Sigmoid colon (tissue), 7 donors: ENCODE results near the gene ARHGEF9. TPM values are rescaled to one million over a fixed set of nuclear protein-coding genes. Genes with fewer than 3 reads are reported as not detected.

Experiments used
- DNase-seq: peaks from one replicate; pipeline ENCODE4 v3.0.0-alpha.2; 2019
- H3K27ac ChIP-seq, 4 donors: fragments of 200-600 bp; sonication (generic); one replicate each; pipeline ENCODE4 v1.5.1; 2016 to 2019; ENCODE audit warnings: mild to moderate bottlenecking in 1 of 4
- H3K27me3 ChIP-seq, 3 donors: fragments of 200-600 bp; sonication (generic); one replicate each; pipeline ENCODE4 v1.5.1; 2019; ENCODE audit warnings: mild to moderate bottlenecking in 1 of 3
- H3K36me3 ChIP-seq, 4 donors: fragments of 200-600 bp; sonication (generic); one replicate each; pipeline ENCODE4 v1.5.1; 2016 to 2019
- H3K4me1 ChIP-seq, 4 donors: fragments of 200-600 bp; sonication (generic); one replicate each; pipeline ENCODE4 v1.5.1; 2017 to 2019
- H3K4me3 ChIP-seq, 4 donors: fragments of 200-600 bp; sonication (generic); one replicate each; pipeline ENCODE4 v1.5.1; 2017 to 2019; ENCODE audit warnings: mild to moderate bottlenecking in 2 of 4, moderate library complexity in 1 of 4
- H3K9me3 ChIP-seq, 4 donors: fragments of 200-600 bp in 3 of 4; sonication (generic) in 3 of 4; one replicate each; pipeline versions ENCODE4 v1.5.1 to v1.6.1; 2013 to 2019
- EP300 ChIP-seq, 4 donors: sonication (generic); formaldehyde crosslinking; IDR thresholded peaks; one replicate each; pipeline ENCODE4 v1.6.1; 2017; ENCODE audit warnings: antibody characterized with exemption in 4 of 4
- POLR2A ChIP-seq, 2 donors: fragments of 450-650 bp; IDR thresholded peaks; one replicate each; pipeline ENCODE4 v1.6.1; 2016; ENCODE audit warnings: antibody characterized with exemption in 2 of 2, mild to moderate bottlenecking in 2 of 2, moderate library complexity in 2 of 2
- POLR2AphosphoS5 ChIP-seq, 4 donors: sonication (generic); formaldehyde crosslinking; IDR thresholded peaks; one replicate each; pipeline ENCODE4 v1.6.1; 2017; ENCODE audit warnings: antibody characterized with exemption in 4 of 4
- WGBS, 2 donors: extraction: QIAGEN DNeasy Blood & Tissue Kit; methylation state at CpG; one replicate each; pipeline ENCODE4 v1.1.7; 2013; 5-methylcytosine and 5-hydroxymethylcytosine counted together
- intact Hi-C: fragments of 100-400 bp; cut with DNase I; formaldehyde crosslinking; loops from one replicate; pipeline ENCODE4 v1.15.1; 2023
- polyA plus RNA-seq, 3 donors: library from polyadenylated mRNA; stranded (reverse); fragments of 200-250 nt; gene quantifications; one replicate each; pipeline ENCODE4 v1.2.3, GENCODE V29; 2013
- total RNA-seq, 4 donors: library from RNA; depleted of rRNA; stranded (reverse); fragments of >200 nt; gene quantifications; one replicate each; pipeline ENCODE4 v1.1.0, GENCODE V29; 2016
- TF ChIP-seq, protein P1 (sequence below), 4 experiments: fragments of 450-650 bp in 3 of 4; fragments of 200-600 bp in 1 of 4; IDR thresholded peaks; one replicate each; pipeline ENCODE4 v1.5.1; 2016 to 2019; ENCODE audit warnings: antibody characterized with exemption in 4 of 4, mild to moderate bottlenecking in 3 of 4, moderate library complexity in 2 of 4
- donor health status: healthy with polysubstance abuse.
- donor health status: Bipolar disorder and iron deficiency.
- donor health status: healthy.

Gene ARHGEF9
- total and polyA plus RNA-seq, 7 donors = 7.6 to 46.8 (median 28.8) TPM

DNA sequence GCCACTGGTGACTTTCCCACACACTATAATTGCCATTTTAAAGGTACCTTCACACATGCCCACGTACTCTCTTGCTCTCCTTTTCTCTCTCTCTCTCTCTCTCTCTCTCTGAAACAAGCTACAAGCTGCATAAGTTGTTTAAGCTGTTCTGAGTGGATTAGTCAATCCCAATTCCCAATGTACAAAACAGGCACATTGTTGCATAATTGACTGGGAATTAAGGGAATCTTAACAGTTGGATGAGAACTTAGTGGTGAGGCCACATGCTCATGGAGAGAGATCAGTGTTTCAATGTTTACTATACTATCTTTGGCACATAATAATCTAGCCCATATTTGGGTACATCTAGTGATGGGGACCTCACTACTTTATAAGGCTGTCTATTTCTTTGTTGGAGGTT is 123.3 kb downstream of the ARHGEF9 start:
- H3K9me3 ChIP-seq = no peaks in the 10 kb centered on the region
- intact Hi-C loops = no loop called here
- no peak overlapping the region for H3K4me3 ChIP-seq
- H3K4me1 ChIP-seq = peaks cover 0 to 24% (median 12%) of the 10 kb centered on the region in 4 donors
- no peaks in the 10 kb centered on the region for H3K27me3 ChIP-seq
- 91% methylated on average over 1 of the region's 1 CpG for WGBS, 2 donors
- TF ChIP-seq, protein P1, sequence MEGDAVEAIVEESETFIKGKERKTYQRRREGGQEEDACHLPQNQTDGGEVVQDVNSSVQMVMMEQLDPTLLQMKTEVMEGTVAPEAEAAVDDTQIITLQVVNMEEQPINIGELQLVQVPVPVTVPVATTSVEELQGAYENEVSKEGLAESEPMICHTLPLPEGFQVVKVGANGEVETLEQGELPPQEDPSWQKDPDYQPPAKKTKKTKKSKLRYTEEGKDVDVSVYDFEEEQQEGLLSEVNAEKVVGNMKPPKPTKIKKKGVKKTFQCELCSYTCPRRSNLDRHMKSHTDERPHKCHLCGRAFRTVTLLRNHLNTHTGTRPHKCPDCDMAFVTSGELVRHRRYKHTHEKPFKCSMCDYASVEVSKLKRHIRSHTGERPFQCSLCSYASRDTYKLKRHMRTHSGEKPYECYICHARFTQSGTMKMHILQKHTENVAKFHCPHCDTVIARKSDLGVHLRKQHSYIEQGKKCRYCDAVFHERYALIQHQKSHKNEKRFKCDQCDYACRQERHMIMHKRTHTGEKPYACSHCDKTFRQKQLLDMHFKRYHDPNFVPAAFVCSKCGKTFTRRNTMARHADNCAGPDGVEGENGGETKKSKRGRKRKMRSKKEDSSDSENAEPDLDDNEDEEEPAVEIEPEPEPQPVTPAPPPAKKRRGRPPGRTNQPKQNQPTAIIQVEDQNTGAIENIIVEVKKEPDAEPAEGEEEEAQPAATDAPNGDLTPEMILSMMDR (IDR thresholded peaks at IDR 0.05) = no peak
- TF ChIP-seq POLR2A (IDR thresholded peaks at IDR 0.05) (no peak), POLR2AphosphoS5 (IDR thresholded peaks at IDR 0.05) (no peak)
- peak overlapping the region in 2 of 4 donors; percentile 19 to 35 for H3K27ac ChIP-seq
- peaks cover 0 to 6% (median 0%) of the 10 kb centered on the region in 4 donors for H3K36me3 ChIP-seq
- no peak for DNase-seq

DNA sequence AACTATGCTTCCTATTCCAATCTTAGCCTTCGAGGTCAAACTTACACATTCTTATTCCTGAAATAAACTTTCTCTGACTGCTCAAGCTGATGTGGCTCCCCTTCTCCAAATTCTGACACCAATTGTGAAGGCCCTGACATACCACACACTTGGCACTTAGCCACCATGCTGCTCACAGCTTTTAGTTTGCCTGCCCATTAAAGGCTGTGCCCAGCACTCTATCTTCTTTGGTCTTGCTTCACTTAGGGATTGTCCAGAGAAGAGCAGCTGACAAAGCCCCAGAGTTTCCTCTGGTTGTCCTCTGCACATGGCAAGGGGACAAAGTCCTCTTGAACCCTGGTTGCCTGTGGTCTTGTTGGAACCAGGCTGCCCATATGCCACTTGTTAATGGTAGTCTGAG is 126.1 kb downstream of the ARHGEF9 start:
- H3K4me1 ChIP-seq = peaks cover 0 to 24% (median 12%) of the 10 kb centered on the region in 4 donors
- WGBS, 2 donors = 94% methylated on average over 1 of the region's 1 CpG
- H3K9me3 ChIP-seq = no peaks in the 10 kb centered on the region
- peaks cover 0 to 11% (median 0%) of the 10 kb centered on the region in 4 donors for H3K36me3 ChIP-seq
- intact Hi-C loops = no loop called here
- H3K27ac ChIP-seq = peak overlapping the region in 3 of 4 donors; percentile 8 to 57 (median 50)
- no peak for DNase-seq
- TF ChIP-seq POLR2A (IDR thresholded peaks at IDR 0.05) (no peak), POLR2AphosphoS5 (IDR thresholded peaks at IDR 0.05) (no peak), EP300 (IDR thresholded peaks at IDR 0.05) (no peak)
- TF ChIP-seq, protein P1 (IDR thresholded peaks at IDR 0.05) = no peak
- H3K27me3 ChIP-seq = no peaks in the 10 kb centered on the region
- no peak overlapping the region for H3K4me3 ChIP-seq

DNA sequence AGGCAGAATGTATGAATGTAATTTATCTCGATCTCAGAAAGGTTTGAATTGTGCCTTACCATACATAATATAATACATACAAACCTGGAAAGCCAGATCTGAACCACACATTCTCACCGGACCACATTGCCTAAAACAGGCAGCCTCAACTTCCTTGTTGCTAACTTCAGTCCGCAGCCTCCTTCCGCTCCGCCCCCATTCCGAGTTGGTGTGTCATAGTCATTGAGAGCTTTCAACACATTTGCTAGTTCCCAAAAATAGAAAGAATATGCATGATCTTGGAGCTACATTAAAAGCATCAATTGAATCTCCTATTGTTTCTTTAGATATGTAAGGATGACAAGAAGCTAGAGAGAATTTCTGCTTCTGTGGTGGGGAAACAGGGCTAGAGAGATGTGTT is 127.2 kb downstream of the ARHGEF9 start:
- no peak for DNase-seq
- Histone ChIP-seq H3K9me3 (no peaks in the 10 kb centered on the region), H3K36me3 (peaks cover 0 to 15% (median 0%) of the 10 kb centered on the region in 4 donors), H3K4me1 (peaks cover 0 to 24% (median 12%) of the 10 kb centered on the region in 4 donors), H3K4me3 (no peak overlapping the region), H3K27me3 (no peaks in the 10 kb centered on the region), H3K27ac (peak overlapping the region; percentile 14 to 57 (median 34))
- 89 to 90% methylated on average over 6 of the region's 6 CpGs for WGBS, 2 donors
- TF ChIP-seq POLR2A (IDR thresholded peaks at IDR 0.05) = no peak
- TF ChIP-seq, protein P1 (IDR thresholded peaks at IDR 0.05) = no peak
- intact Hi-C loops = no loop called here

DNA sequence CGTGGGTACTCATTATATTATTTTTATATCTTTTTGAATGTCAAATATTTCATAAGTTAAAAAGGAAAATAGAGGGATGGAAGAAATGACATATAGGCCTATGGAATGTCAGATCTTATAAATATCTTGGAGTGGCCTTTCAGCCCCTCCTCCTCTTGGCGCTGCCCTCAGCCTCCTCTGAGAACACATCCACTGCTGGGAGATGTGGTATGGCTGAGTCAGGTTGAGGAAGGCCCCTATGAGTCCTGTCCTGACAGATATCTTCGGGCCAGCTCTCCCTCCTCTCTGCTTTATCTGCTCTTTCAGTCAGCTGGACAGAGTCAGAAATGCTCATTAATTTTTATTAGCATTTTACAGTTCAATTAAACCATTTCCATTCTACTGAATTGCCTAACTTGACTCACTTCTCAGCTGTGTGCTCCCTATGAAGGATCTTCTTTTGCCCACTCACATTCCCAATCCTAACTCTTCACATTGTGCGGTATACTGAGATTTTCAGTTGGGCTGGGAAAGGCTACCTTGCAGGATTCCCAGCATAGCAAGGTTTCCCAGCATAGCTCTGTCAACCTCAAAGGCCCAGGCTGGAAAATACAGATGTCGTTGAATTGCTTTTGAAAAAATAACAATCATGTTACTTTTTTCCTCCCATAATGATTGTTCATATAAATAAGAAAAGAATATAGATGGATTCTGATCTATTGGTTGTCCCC is 128.0 kb downstream of the ARHGEF9 start:
- TF ChIP-seq POLR2AphosphoS5 (IDR thresholded peaks at IDR 0.05) = no peak
- TF ChIP-seq, protein P1 (IDR thresholded peaks at IDR 0.05) = no peak
- Histone ChIP-seq H3K27ac (peak overlapping the region; percentile 14 to 57 (median 34)), H3K4me1 (peaks cover 0 to 22% (median 12%) of the 10 kb centered on the region in 4 donors), H3K27me3 (no peaks in the 10 kb centered on the region), H3K36me3 (peaks cover 0 to 19% (median 0%) of the 10 kb centered on the region in 4 donors), H3K9me3 (no peaks in the 10 kb centered on the region), H3K4me3 (no peak overlapping the region)
- intact Hi-C loops = no loop called here
- 92 to 95% methylated on average over 5 of the region's 5 CpGs for WGBS, 2 donors
- DNase-seq = no peak
